SK-N-SH treated with all-trans-retinoic acid at 6 μM for 48 hours (cell line): Measurements from ENCODE around the gene OSM.

Experiments used
- ATAC-seq: fragments of 200-7000 bp; cut with Tn5 transposase; 3 replicates; pipeline ENCODE4 v1.9.1; 2020; ENCODE audit warnings: mild to moderate bottlenecking, moderate library complexity
- ARNTL ChIP-seq: fragments of 450-650 bp; formaldehyde crosslinking; IDR thresholded peaks from 2 replicates; pipeline ENCODE4 v1.5.0; 2020; ENCODE audit warnings: low read depth, mild to moderate bottlenecking, moderate library complexity, borderline replicate concordance
- CREB5 ChIP-seq: fragments of 250-450 bp; sonication (Bioruptor Pico); IDR thresholded peaks from 2 replicates; pipeline ENCODE4 v1.5.1; 2020; ENCODE audit warnings: low read depth, mild to moderate bottlenecking, moderate library complexity
- CSDC2 ChIP-seq: fragments of 250-450 bp; sonication (Bioruptor Pico); IDR thresholded peaks from 2 replicates; pipeline ENCODE4 v1.5.0; 2020; ENCODE audit warnings: mild to moderate bottlenecking, moderate library complexity
- CSRNP3 ChIP-seq: fragments of 250-450 bp; sonication (Bioruptor Pico); IDR thresholded peaks from 2 replicates; pipeline ENCODE4 v1.5.1; 2021; ENCODE audit warnings: mild to moderate bottlenecking, moderate library complexity
- ESRRG ChIP-seq: fragments of 250-450 bp; sonication (Bioruptor Pico); IDR thresholded peaks from 2 replicates; pipeline ENCODE4 v1.6.1; 2021; ENCODE audit warnings: mild to moderate bottlenecking
- GLIS3 ChIP-seq: fragments of 250-450 bp; sonication (Bioruptor Pico); IDR thresholded peaks from 2 replicates; pipeline ENCODE4 v1.5.0; 2020; ENCODE audit warnings: mild to moderate bottlenecking, moderate library complexity
- OSR1 ChIP-seq: fragments of 250-450 bp; sonication (Bioruptor Pico); IDR thresholded peaks from 2 replicates; pipeline ENCODE4 v1.8.0; 2022; ENCODE audit warnings: moderate library complexity, mild to moderate bottlenecking, inconsistent platforms
- PATZ1 ChIP-seq: fragments of 250-450 bp; sonication (Bioruptor Pico); IDR thresholded peaks from 2 replicates; pipeline ENCODE4 v1.8.0; 2020; ENCODE audit warnings: mild to moderate bottlenecking, moderate library complexity, borderline replicate concordance
- POU6F1 ChIP-seq: fragments of 250-450 bp; sonication (Bioruptor Pico); IDR thresholded peaks from 2 replicates; pipeline ENCODE4 v1.8.0; 2021; ENCODE audit warnings: low read depth, mild to moderate bottlenecking, moderate library complexity, borderline replicate concordance
- PPARA ChIP-seq: fragments of 250-450 bp; sonication (Bioruptor Pico); IDR thresholded peaks from 2 replicates; pipeline ENCODE4 v1.5.0; 2020; ENCODE audit warnings: mild to moderate bottlenecking, borderline replicate concordance
- RARB ChIP-seq: fragments of 250-450 bp; sonication (Bioruptor Pico); IDR thresholded peaks from 2 replicates; pipeline ENCODE4 v1.8.0; 2021; ENCODE audit warnings: mild to moderate bottlenecking, moderate library complexity
- SNAI2 ChIP-seq: fragments of 250-450 bp; sonication (Bioruptor Pico); IDR thresholded peaks from 2 replicates; pipeline ENCODE4 v1.5.0; 2020; ENCODE audit warnings: mild to moderate bottlenecking, moderate library complexity
- TOX ChIP-seq: fragments of 250-450 bp; sonication (Bioruptor Pico); IDR thresholded peaks from 2 replicates; pipeline ENCODE4 v1.8.0; 2021; ENCODE audit warnings: mild to moderate bottlenecking, moderate library complexity, borderline replicate concordance
- TSHZ2 ChIP-seq: fragments of 250-450 bp; sonication (Bioruptor Pico); IDR thresholded peaks from 2 replicates; pipeline ENCODE4 v1.5.0; 2020; ENCODE audit warnings: mild to moderate bottlenecking, moderate library complexity
- ZC3H10 ChIP-seq: fragments of 250-450 bp; sonication (Bioruptor Pico); IDR thresholded peaks from 2 replicates; pipeline ENCODE4 v1.5.1; 2021; ENCODE audit warnings: mild to moderate bottlenecking, moderate library complexity
- ZFP3 ChIP-seq: fragments of 250-450 bp; sonication (Bioruptor Pico); IDR thresholded peaks from 2 replicates; pipeline ENCODE4 v1.5.0; 2020; ENCODE audit warnings: mild to moderate bottlenecking, moderate library complexity
- ZNF565 ChIP-seq: fragments of 450-650 bp; formaldehyde crosslinking; conservative IDR thresholded peaks from 2 replicates; pipeline ENCODE4 v1.5.0; 2020; ENCODE audit warnings: low read depth, mild to moderate bottlenecking, moderate library complexity
- ZNF70 ChIP-seq: fragments of 450-650 bp; formaldehyde crosslinking; IDR thresholded peaks from 2 replicates; pipeline ENCODE4 v1.5.0; 2020; ENCODE audit warnings: mild to moderate bottlenecking, moderate library complexity
- ZNF8 ChIP-seq: fragments of 450-650 bp; formaldehyde crosslinking; IDR thresholded peaks from 2 replicates; pipeline ENCODE4 v1.5.0; 2020; ENCODE audit warnings: mild to moderate bottlenecking, moderate library complexity

Gene OSM

GRCh38 chr22:30272781-30273601 lies 6.3 kb upstream of the OSM start:
- TF ChIP-seq SNAI2 (CRISPR knock-in tag) = no peak
- no peak for ATAC-seq

- ATAC-seq = no peak
- no peak for TF ChIP-seq OSR1 (CRISPR knock-in tag)
- TF ChIP-seq GLIS3 = no peak
- TF ChIP-seq ZNF8 (CRISPR knock-in tag) = no peak
- TF ChIP-seq, all 23 proteins: peak for 0
Observed at GRCh38 chr22:30270832-30271231, 4.2 kb upstream of the OSM start.

GRCh38 chr22:30268331-30268730 lies 1.7 kb upstream of the OSM start:
- ATAC-seq = no peak

More at GRCh38 chr22:30268331-30268730, 1.7 kb upstream of the OSM start:
- no peak for TF ChIP-seq RARB (CRISPR knock-in tag)
- no peak for TF ChIP-seq TOX (CRISPR knock-in tag)
- no peak for TF ChIP-seq CREB5
- no peak for TF ChIP-seq GLIS3
- TF ChIP-seq SNAI2 (CRISPR knock-in tag) = no peak
- TF ChIP-seq CSDC2 (CRISPR knock-in tag) = no peak
- no peak for TF ChIP-seq ESRRG (CRISPR knock-in tag)
- TF ChIP-seq ZC3H10 (CRISPR knock-in tag) = no peak
- no peak for TF ChIP-seq ZNF70 (CRISPR knock-in tag)
- TF ChIP-seq PPARA = no peak
- TF ChIP-seq TSHZ2 (CRISPR knock-in tag) = no peak
- TF ChIP-seq CSRNP3 (CRISPR knock-in tag) = no peak
- TF ChIP-seq ZNF8 (CRISPR knock-in tag) = no peak
- TF ChIP-seq ZNF565 (CRISPR knock-in tag) = no peak
- TF ChIP-seq PATZ1 (CRISPR knock-in tag) = no peak
- TF ChIP-seq ARNTL (CRISPR knock-in tag) = no peak
- no peak for TF ChIP-seq ZFP3 (CRISPR knock-in tag)
- no peak for TF ChIP-seq POU6F1
